Measurements from ENCODE around the gene GNB3. TPM values are rescaled to one million over a fixed set of nuclear protein-coding genes. Genes with fewer than 3 reads are reported as not detected.

The GNB3 gene
- total RNA-seq, 1 donor from 2014 or later, result 16.6 TPM

- Histone ChIP-seq H3K27ac (ENCODE audit: low read depth, low read length) (no peak overlapping the region), H2AFZ (ENCODE audit: low read depth, low read length) (no peak overlapping the region), H3K4me2 (ENCODE audit: low read length) (no peak overlapping the region), H3K9me3 (ENCODE audit: insufficient read depth, low read depth, low read length) (no peaks in the 10 kb centered on the region), H3K27me3 (ENCODE audit: insufficient read depth, low read length) (no peaks in the 10 kb centered on the region), H3K4me1 (ENCODE audit: insufficient read depth, low read length) (peaks cover 9% of the 10 kb centered on the region), H4K20me1 (ENCODE audit: insufficient read depth, low read length) (no peaks in the 10 kb centered on the region), H3K36me3 (ENCODE audit: insufficient read depth, low read length) (no peaks in the 10 kb centered on the region), H3K79me2 (ENCODE audit: insufficient read depth, low read length) (no peaks in the 10 kb centered on the region), H3K4me3 (ENCODE audit: insufficient read depth, low read depth, low read length) (no peak overlapping the region), H3K9ac (ENCODE audit: low read length) (no peak overlapping the region)
- no peak for TF ChIP-seq CTCF (IDR thresholded peaks at IDR 0.05; ENCODE audit: insufficient read depth, low read depth, low read length)
- no peak for TF ChIP-seq EZH2 (IDR thresholded peaks at IDR 0.05; ENCODE audit: insufficient read depth, low read length)
- Mint-ChIP-seq H3K4me1 (ENCODE audit: low read depth, unreplicated experiment) (peaks cover 14% of the 10 kb centered on the region), H3K9me3 (ENCODE audit: unreplicated experiment) (no peaks in the 10 kb centered on the region), H3K4me3 (ENCODE audit: unreplicated experiment) (no peak overlapping the region), H3K27me3 (ENCODE audit: low read depth, unreplicated experiment) (peaks cover 19% of the 10 kb centered on the region), H3K27ac (ENCODE audit: unreplicated experiment) (no peak overlapping the region), H3K36me3 (ENCODE audit: low read depth, unreplicated experiment) (no peaks in the 10 kb centered on the region)
- FAIRE-seq (no peak), DNase-seq (ENCODE audit: low read depth) (no peak)
These were observed 23.6 kb upstream of the GNB3 start for GRCh38 chr12:6817098-6817497.

GRCh38 chr12:6817662-6818157, 23.0 kb upstream of the GNB3 start:
- H3K36me3 ChIP-seq (ENCODE audit: insufficient read depth, low read length), result no peaks in the 10 kb centered on the region
- no peak overlapping the region for H3K4me3 Mint-ChIP-seq (ENCODE audit: unreplicated experiment)
- H3K9ac ChIP-seq (ENCODE audit: low read length), result no peak overlapping the region
- H4K20me1 ChIP-seq (ENCODE audit: insufficient read depth, low read length), result no peaks in the 10 kb centered on the region
- no peak overlapping the region for H2AFZ ChIP-seq (ENCODE audit: low read depth, low read length)
- no peaks in the 10 kb centered on the region for H3K79me2 ChIP-seq (ENCODE audit: insufficient read depth, low read length)
- peaks cover 15% of the 10 kb centered on the region for H3K4me1 Mint-ChIP-seq (ENCODE audit: low read depth, unreplicated experiment)
- no peak overlapping the region for H3K27ac Mint-ChIP-seq (ENCODE audit: unreplicated experiment)
- H3K4me2 ChIP-seq (ENCODE audit: low read length), result no peak overlapping the region
- H3K36me3 Mint-ChIP-seq (ENCODE audit: low read depth, unreplicated experiment), result no peaks in the 10 kb centered on the region
- peaks cover 19% of the 10 kb centered on the region for H3K27me3 Mint-ChIP-seq (ENCODE audit: low read depth, unreplicated experiment)
- no peak overlapping the region for H3K27ac ChIP-seq (ENCODE audit: low read depth, low read length)
- H3K4me1 ChIP-seq (ENCODE audit: insufficient read depth, low read length), result peaks cover 9% of the 10 kb centered on the region
- FAIRE-seq (no peak), DNase-seq (ENCODE audit: low read depth) (no peak)
- H3K9me3 ChIP-seq (ENCODE audit: insufficient read depth, low read depth, low read length), result no peaks in the 10 kb centered on the region
- no peaks in the 10 kb centered on the region for H3K27me3 ChIP-seq (ENCODE audit: insufficient read depth, low read length)
- H3K4me3 ChIP-seq (ENCODE audit: insufficient read depth, low read depth, low read length), result no peak overlapping the region
- H3K9me3 Mint-ChIP-seq (ENCODE audit: unreplicated experiment), result no peaks in the 10 kb centered on the region
- TF ChIP-seq EZH2 (IDR thresholded peaks at IDR 0.05; ENCODE audit: insufficient read depth, low read length), result no peak

- Mint-ChIP-seq H3K4me1 (ENCODE audit: low read depth, unreplicated experiment) (peaks cover 19% of the 10 kb centered on the region), H3K4me3 (ENCODE audit: unreplicated experiment) (no peak overlapping the region), H3K27ac (ENCODE audit: unreplicated experiment) (no peak overlapping the region), H3K27me3 (ENCODE audit: low read depth, unreplicated experiment) (peaks cover 19% of the 10 kb centered on the region), H3K36me3 (ENCODE audit: low read depth, unreplicated experiment) (no peaks in the 10 kb centered on the region), H3K9me3 (ENCODE audit: unreplicated experiment) (no peaks in the 10 kb centered on the region)
- H3K9ac ChIP-seq (ENCODE audit: low read length), result no peak overlapping the region
- no peaks in the 10 kb centered on the region for H3K36me3 ChIP-seq (ENCODE audit: insufficient read depth, low read length)
- TF ChIP-seq EZH2 (IDR thresholded peaks at IDR 0.05; ENCODE audit: insufficient read depth, low read length) (no peak), CTCF (IDR thresholded peaks at IDR 0.05; ENCODE audit: insufficient read depth, low read depth, low read length) (no peak)
- H4K20me1 ChIP-seq (ENCODE audit: insufficient read depth, low read length), result no peaks in the 10 kb centered on the region
- FAIRE-seq (no peak), DNase-seq (ENCODE audit: low read depth) (no peak)
- H3K27ac ChIP-seq (ENCODE audit: low read depth, low read length), result no peak overlapping the region
- no peaks in the 10 kb centered on the region for H3K27me3 ChIP-seq (ENCODE audit: insufficient read depth, low read length)
- H3K4me1 ChIP-seq (ENCODE audit: insufficient read depth, low read length), result peaks cover 9% of the 10 kb centered on the region
- H3K4me3 ChIP-seq (ENCODE audit: insufficient read depth, low read depth, low read length), result no peak overlapping the region
- H3K79me2 ChIP-seq (ENCODE audit: insufficient read depth, low read length), result no peaks in the 10 kb centered on the region
- H3K9me3 ChIP-seq (ENCODE audit: insufficient read depth, low read depth, low read length), result no peaks in the 10 kb centered on the region
- no peak overlapping the region for H2AFZ ChIP-seq (ENCODE audit: low read depth, low read length)
- H3K4me2 ChIP-seq (ENCODE audit: low read length), result no peak overlapping the region
These were observed 22.5 kb upstream of the GNB3 start for GRCh38 chr12:6818222-6818621.

Data from astrocyte (in vitro differentiated cells and primary cell).